Type B pancreatic cell (in vitro differentiated cells): ENCODE results near the gene GRIA1. TPM values are rescaled to one million over a fixed set of nuclear protein-coding genes. Genes with fewer than 3 reads are reported as not detected.

Experiments
- DNase-seq: peaks from one replicate; pipeline ENCODE4 v3.0.0; 2021; ENCODE audit warnings: mixed read lengths; ENCODE audit not compliant: unreplicated experiment; ENCODE audit errors: extremely low spot score
- H3K27ac Mint-ChIP-seq: 2 replicates; pipeline ENCODE4 v1.8.0; 2021; ENCODE audit warnings: mild to moderate bottlenecking, mixed read lengths
- H3K27me3 Mint-ChIP-seq: 2 replicates; pipeline ENCODE4 v1.8.0; 2021; ENCODE audit warnings: mixed read lengths
- H3K36me3 Mint-ChIP-seq: 2 replicates; pipeline ENCODE4 v1.8.0; 2021; ENCODE audit warnings: mixed read lengths
- H3K4me1 Mint-ChIP-seq: one replicate; pipeline ENCODE4 v1.8.0; 2021; ENCODE audit warnings: mixed read lengths; ENCODE audit not compliant: unreplicated experiment
- H3K4me3 Mint-ChIP-seq: 2 replicates; pipeline ENCODE4 v1.8.0; 2021; ENCODE audit warnings: mild to moderate bottlenecking, mixed read lengths
- H3K9me3 Mint-ChIP-seq: 2 replicates; pipeline ENCODE4 v1.8.0; 2021; ENCODE audit warnings: mixed read lengths
- total RNA-seq: library from RNA; stranded (reverse); gene quantifications from 2 replicates; pipeline ENCODE4 v1.2.1, GENCODE V29; 2021; ENCODE audit warnings: low replicate concordance
- TF ChIP-seq, protein P1 (sequence below): fragments of 200-600 bp; sonication (generic); conservative IDR thresholded peaks from 2 replicates; pipeline ENCODE4 v1.5.0; 2021; ENCODE audit warnings: antibody characterized with exemption, mild to moderate bottlenecking

Gene GRIA1
- total RNA-seq, 1 donor from 2014 or later, result 18.0 TPM

DNA sequence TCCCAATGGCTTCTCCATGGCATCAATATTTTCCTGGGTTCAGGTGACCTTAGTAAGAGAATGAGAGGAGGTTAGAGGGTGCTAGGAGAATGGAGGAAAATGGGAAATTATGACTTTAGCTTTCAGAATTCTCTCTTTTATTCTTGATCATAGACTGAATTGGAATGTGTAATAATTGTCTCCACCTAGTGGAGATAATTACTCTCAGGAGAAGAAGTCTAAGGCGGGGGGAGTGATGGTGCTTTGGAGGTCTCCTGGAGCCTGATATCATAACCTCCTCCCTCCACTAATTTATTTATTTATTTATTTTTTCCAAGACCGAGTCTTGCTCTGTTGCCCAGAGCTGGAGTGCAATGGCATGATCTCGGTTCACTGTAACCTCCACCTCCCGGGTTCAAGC is 221.3 kb downstream of the GRIA1 start:
- Mint-ChIP-seq H3K4me1 (no peaks in the 10 kb centered on the region), H3K9me3 (no peaks in the 10 kb centered on the region), H3K27ac (no peak overlapping the region), H3K4me3 (no peak overlapping the region), H3K27me3 (no peaks in the 10 kb centered on the region), H3K36me3 (no peaks in the 10 kb centered on the region)
- TF ChIP-seq, protein P1, sequence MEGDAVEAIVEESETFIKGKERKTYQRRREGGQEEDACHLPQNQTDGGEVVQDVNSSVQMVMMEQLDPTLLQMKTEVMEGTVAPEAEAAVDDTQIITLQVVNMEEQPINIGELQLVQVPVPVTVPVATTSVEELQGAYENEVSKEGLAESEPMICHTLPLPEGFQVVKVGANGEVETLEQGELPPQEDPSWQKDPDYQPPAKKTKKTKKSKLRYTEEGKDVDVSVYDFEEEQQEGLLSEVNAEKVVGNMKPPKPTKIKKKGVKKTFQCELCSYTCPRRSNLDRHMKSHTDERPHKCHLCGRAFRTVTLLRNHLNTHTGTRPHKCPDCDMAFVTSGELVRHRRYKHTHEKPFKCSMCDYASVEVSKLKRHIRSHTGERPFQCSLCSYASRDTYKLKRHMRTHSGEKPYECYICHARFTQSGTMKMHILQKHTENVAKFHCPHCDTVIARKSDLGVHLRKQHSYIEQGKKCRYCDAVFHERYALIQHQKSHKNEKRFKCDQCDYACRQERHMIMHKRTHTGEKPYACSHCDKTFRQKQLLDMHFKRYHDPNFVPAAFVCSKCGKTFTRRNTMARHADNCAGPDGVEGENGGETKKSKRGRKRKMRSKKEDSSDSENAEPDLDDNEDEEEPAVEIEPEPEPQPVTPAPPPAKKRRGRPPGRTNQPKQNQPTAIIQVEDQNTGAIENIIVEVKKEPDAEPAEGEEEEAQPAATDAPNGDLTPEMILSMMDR, result peak; percentile 18
- no peak for DNase-seq

DNA sequence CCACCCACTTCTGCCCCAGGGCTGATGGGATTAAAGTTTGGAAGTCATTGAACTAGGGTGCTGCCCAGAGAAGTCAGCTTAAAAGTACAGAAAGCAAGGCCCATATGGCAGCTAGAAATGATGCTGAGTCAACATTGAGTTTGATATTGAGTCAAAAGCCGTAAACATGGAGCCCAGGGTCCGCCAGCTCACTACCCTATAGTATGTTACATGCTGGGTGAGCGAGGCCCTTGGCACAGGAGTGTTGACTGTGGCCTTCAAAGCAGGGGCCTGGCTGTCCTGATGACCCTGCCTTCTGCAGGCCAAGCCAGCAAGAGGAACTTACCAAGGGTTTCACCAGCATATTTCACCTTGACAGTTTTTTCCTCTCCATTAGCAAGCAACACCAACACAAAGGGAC is 222.5 kb downstream of the GRIA1 start:
- DNase-seq, result no peak
- Mint-ChIP-seq H3K27me3 (no peaks in the 10 kb centered on the region), H3K36me3 (no peaks in the 10 kb centered on the region), H3K9me3 (no peaks in the 10 kb centered on the region), H3K4me1 (no peaks in the 10 kb centered on the region), H3K4me3 (no peak overlapping the region), H3K27ac (no peak overlapping the region)
- TF ChIP-seq, protein P1, result no peak

DNA sequence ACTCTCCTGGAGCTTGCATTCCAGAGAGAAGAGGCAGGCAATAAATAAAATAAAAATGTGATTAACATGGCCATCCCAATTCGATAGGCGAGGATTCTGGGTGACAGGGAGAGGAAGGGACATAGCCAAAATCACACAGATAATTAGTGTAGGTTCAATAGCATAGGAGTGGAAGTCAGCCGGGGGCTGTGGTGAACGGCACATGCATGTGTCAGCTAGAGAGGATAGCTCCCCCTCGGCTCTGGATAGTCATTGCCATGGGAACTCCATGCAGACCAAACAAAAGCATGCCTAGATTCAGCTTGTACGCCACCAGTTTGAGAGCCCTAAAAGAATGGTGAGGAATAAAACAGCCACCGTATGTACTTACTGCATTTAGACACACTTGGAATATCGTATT is 223.5 kb downstream of the GRIA1 start:
- no peaks in the 10 kb centered on the region for H3K4me1 Mint-ChIP-seq

DNA sequence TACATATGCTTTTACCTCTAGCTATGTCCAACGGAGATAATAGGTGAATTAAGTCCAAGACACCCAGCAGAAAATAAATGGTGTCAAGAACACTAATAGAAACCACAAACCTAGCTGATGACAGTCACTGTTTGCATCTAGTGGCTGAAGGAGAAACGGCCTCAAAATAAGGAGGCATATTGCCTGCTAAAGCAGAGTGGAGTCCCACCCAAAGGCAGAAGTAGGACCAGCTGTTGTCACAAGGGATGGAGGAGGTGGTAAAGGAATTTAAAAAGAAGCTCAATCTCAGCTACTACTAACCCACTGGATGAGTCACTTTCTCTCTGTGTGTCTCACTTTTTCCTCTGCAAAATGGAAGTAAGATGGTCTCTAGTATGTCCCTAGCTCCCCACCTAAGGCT is 224.3 kb downstream of the GRIA1 start:
- TF ChIP-seq, protein P1, result no peak
- Mint-ChIP-seq H3K4me3 (no peak overlapping the region), H3K27ac (no peak overlapping the region), H3K27me3 (no peaks in the 10 kb centered on the region), H3K36me3 (no peaks in the 10 kb centered on the region), H3K9me3 (no peaks in the 10 kb centered on the region), H3K4me1 (no peaks in the 10 kb centered on the region)
- DNase-seq, result no peak

More for the DNA sequence above, 223.5 kb downstream of the GRIA1 start:
- Mint-ChIP-seq H3K9me3 (no peaks in the 10 kb centered on the region), H3K27ac (no peak overlapping the region), H3K36me3 (no peaks in the 10 kb centered on the region), H3K27me3 (no peaks in the 10 kb centered on the region), H3K4me3 (no peak overlapping the region)
- TF ChIP-seq, protein P1, result no peak
- no peak for DNase-seq

DNA sequence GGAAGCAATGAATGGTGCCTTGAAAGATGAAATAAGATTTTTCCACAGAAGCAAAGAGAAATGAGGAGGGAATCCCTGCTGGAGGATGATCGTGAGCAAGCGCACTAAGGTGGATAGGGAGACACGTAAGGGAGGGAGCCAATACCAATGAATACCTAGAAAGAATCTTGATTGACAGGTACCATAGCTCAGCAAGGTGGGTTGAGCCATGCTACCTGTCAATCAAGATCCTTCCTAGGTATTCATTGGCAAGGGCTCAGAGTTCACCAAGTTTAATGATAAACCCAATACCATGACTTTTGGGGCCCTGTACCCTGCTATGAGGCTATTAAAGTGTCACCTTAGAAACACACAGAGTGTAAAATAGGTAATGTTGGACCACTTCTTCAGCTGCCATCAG is 226.8 kb downstream of the GRIA1 start:
- Mint-ChIP-seq H3K4me1 (no peaks in the 10 kb centered on the region), H3K4me3 (no peak overlapping the region), H3K36me3 (no peaks in the 10 kb centered on the region), H3K27me3 (no peaks in the 10 kb centered on the region), H3K9me3 (no peaks in the 10 kb centered on the region), H3K27ac (no peak overlapping the region)
- TF ChIP-seq, protein P1, result no peak
- DNase-seq, result no peak

DNA sequence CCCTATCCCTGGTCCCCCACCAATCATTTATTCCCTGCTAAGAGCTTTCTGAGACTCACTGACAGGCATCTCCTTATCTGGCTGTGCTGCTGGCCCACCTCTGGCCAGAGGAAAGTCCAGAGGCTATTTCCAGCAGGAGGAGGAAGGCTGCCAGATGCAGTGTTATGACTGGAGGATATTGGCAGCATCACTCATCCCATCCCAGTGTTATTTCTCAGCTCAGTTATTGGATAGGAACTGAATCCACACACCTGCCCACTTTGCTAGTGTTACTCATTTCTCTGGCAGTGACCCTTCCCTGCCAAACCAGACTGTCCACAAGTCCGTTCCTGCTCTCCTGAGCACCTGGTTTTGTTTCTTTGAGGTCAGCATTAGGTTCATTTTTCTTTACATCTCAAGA is 228.2 kb downstream of the GRIA1 start:
- H3K27ac Mint-ChIP-seq, result peak overlapping the region; percentile 61
- H3K27me3 Mint-ChIP-seq, result no peaks in the 10 kb centered on the region
- H3K4me1 Mint-ChIP-seq, result no peaks in the 10 kb centered on the region
- no peak overlapping the region for H3K4me3 Mint-ChIP-seq
- no peaks in the 10 kb centered on the region for H3K9me3 Mint-ChIP-seq
- DNase-seq, result no peak
- no peaks in the 10 kb centered on the region for H3K36me3 Mint-ChIP-seq
- TF ChIP-seq, protein P1, result no peak
